Astrocyte of the spinal cord (primary cell): ENCODE results near the gene FBXO46.

Source experiments
- DNase-seq: peaks from one replicate; pipeline ENCODE4 v3.0.0; 2011; ENCODE audit warnings: low read depth, low spot score
- H3K4me3 ChIP-seq: 2 replicates; pipeline ENCODE4 v1.5.1; 2011; ENCODE audit warnings: low read depth, mild to moderate bottlenecking, low read length, moderate library complexity
- CTCF ChIP-seq: IDR thresholded peaks from 2 replicates; pipeline ENCODE4 v1.5.1; 2012; ENCODE audit warnings: low read depth, mild to moderate bottlenecking, low read length, inconsistent platforms
- in situ Hi-C: cut with HindIII; loops from 2 replicates; pipeline ENCODE4 v1.10.0; 2017; ENCODE audit warnings: low sequenced_read_pairs

Gene FBXO46

GRCh38 chr19:45773384-45773783 lies 42.7 kb upstream of the FBXO46 start:
- TF ChIP-seq CTCF = no peak
- no peak overlapping the region for H3K4me3 ChIP-seq
- in situ Hi-C loops = no loop called here
- no peak for DNase-seq

GRCh38 chr19:45772912-45773311 lies 42.2 kb upstream of the FBXO46 start:
- H3K4me3 ChIP-seq = no peak overlapping the region
- no peak for TF ChIP-seq CTCF
- in situ Hi-C loops = no loop called here
- no peak for DNase-seq

- in situ Hi-C loops = no loop called here
- no peak for DNase-seq
- H3K4me3 ChIP-seq = no peak overlapping the region
- no peak for TF ChIP-seq CTCF
Observed at GRCh38 chr19:45772130-45772840, 41.6 kb upstream of the FBXO46 start.

- no peak for DNase-seq
- no peak overlapping the region for H3K4me3 ChIP-seq
- in situ Hi-C loops = no loop called here
- TF ChIP-seq CTCF = no peak
Observed at GRCh38 chr19:45771311-45771933, 40.7 kb upstream of the FBXO46 start.

GRCh38 chr19:45770192-45771101 lies 39.8 kb upstream of the FBXO46 start:
- peak; percentile 89 for TF ChIP-seq CTCF
- H3K4me3 ChIP-seq = peak overlapping the region; percentile 55
- DNase-seq = peak; percentile 99
- in situ Hi-C loops = no loop called here

GRCh38 chr19:45769821-45770191 lies 39.1 kb upstream of the FBXO46 start:
- DNase-seq = no peak

More at GRCh38 chr19:45769821-45770191, 39.1 kb upstream of the FBXO46 start:
- TF ChIP-seq CTCF = no peak
- peak overlapping the region; percentile 55 for H3K4me3 ChIP-seq
- in situ Hi-C loops = no loop called here
